ENCODE data around the gene MRPL34. TPM values are rescaled to one million over a fixed set of nuclear protein-coding genes. Genes with fewer than 3 reads are reported as not detected.
A peak's percentile ranks its signal among the peaks of the same experiment; 100 is the strongest.

The MRPL34 gene
- total RNA-seq, 2 donors from 2014 or later: 127 to 184 TPM

DNA sequence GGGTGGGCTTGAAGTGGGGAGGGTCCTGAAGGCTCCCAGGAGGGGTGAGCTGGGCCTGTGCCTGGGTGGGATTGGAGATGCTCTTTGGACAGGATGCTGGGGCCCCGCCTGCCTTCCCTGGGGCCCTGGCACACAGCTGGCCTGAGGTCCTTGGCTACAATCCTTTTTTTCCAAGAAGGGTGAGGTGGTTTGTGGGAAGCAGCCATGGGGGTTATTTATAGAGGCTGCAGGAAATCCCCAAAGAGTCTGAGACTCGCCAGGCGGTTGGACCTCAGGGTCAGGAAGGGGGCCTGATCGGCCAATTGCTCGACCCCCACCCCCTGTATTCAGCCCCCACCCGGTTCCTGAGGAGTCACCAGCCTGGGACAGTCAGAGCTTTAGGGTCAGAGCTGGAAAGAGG is 41.7 kb downstream of the MRPL34 start:
- H3K27ac ChIP-seq: peak overlapping the region; percentile 22
- H3K9me3 ChIP-seq: no peaks in the 10 kb centered on the region
- H3K4me1 ChIP-seq: no peaks in the 10 kb centered on the region
- intact Hi-C loops (cut with DNase I): no loop called here
- no peaks in the 10 kb centered on the region for H3K27me3 ChIP-seq
- H3K9ac ChIP-seq (ENCODE audit: low read depth in 2 of 2, low read length in 2 of 2): no peak overlapping the region
- DNase-seq: no peak
- TF ChIP-seq, protein P1, sequence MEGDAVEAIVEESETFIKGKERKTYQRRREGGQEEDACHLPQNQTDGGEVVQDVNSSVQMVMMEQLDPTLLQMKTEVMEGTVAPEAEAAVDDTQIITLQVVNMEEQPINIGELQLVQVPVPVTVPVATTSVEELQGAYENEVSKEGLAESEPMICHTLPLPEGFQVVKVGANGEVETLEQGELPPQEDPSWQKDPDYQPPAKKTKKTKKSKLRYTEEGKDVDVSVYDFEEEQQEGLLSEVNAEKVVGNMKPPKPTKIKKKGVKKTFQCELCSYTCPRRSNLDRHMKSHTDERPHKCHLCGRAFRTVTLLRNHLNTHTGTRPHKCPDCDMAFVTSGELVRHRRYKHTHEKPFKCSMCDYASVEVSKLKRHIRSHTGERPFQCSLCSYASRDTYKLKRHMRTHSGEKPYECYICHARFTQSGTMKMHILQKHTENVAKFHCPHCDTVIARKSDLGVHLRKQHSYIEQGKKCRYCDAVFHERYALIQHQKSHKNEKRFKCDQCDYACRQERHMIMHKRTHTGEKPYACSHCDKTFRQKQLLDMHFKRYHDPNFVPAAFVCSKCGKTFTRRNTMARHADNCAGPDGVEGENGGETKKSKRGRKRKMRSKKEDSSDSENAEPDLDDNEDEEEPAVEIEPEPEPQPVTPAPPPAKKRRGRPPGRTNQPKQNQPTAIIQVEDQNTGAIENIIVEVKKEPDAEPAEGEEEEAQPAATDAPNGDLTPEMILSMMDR (IDR thresholded peaks at IDR 0.05): no peak
- H3K36me3 ChIP-seq: no peaks in the 10 kb centered on the region
- H3K4me3 ChIP-seq: no peak overlapping the region

DNA sequence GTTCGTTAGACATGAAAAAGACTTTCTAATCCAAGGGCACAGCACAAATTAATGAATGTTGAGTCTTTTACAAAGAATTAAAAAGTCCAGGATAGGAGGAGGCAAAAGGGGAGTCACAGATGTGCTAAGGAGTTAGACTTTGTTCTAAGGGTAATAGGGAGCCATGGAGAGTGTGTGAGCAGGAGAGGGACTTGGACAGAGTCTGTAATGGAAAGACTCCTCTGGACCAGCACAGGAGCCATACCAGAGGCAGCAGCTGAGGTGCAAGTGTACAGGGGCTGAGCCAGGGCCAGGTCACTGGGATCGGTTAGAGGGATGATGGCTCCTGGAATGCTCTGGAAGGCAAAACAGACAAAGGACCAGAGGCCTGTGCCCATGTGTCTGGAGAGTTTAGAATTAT is 42.2 kb downstream of the MRPL34 start:
- intact Hi-C loops (cut with DNase I): no loop called here
- Histone ChIP-seq H3K4me3 (no peak overlapping the region), H3K27ac (no peak overlapping the region), H3K27me3 (no peaks in the 10 kb centered on the region), H3K36me3 (no peaks in the 10 kb centered on the region), H3K9me3 (no peaks in the 10 kb centered on the region), H3K9ac (ENCODE audit: low read depth in 2 of 2, low read length in 2 of 2) (no peak overlapping the region), H3K4me1 (no peaks in the 10 kb centered on the region)
- no peak for DNase-seq
- TF ChIP-seq, protein P1 (IDR thresholded peaks at IDR 0.05): no peak

DNA sequence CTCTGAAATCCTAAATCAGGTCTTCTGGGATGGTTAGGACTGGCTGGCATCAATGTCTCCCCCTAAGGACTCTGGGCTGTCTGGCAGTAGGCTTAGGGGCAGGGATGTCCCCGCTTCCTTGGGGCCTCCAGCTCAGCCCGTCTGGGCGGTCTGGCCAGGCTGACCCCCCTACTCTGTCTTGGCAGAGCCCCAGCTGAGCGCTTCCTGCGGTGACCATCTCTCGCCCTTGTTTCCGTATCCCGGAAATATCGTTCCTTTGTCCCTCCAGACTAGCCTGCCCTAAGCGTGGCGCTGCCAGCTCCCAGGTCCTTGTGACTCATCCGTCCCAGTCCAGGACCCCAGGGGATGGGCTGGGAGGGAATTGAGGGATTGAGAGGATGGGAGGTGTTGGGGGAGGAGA is 43.0 kb downstream of the MRPL34 start:
- H3K9ac ChIP-seq (ENCODE audit: low read depth in 2 of 2, low read length in 2 of 2): no peak overlapping the region
- no peaks in the 10 kb centered on the region for H3K9me3 ChIP-seq
- intact Hi-C loops (cut with DNase I): no loop called here
- no peaks in the 10 kb centered on the region for H3K27me3 ChIP-seq
- no peak overlapping the region for H3K27ac ChIP-seq
- no peaks in the 10 kb centered on the region for H3K36me3 ChIP-seq
- no peak overlapping the region for H3K4me3 ChIP-seq
- no peak for DNase-seq
- no peaks in the 10 kb centered on the region for H3K4me1 ChIP-seq
- TF ChIP-seq, protein P1 (IDR thresholded peaks at IDR 0.05): no peak

DNA sequence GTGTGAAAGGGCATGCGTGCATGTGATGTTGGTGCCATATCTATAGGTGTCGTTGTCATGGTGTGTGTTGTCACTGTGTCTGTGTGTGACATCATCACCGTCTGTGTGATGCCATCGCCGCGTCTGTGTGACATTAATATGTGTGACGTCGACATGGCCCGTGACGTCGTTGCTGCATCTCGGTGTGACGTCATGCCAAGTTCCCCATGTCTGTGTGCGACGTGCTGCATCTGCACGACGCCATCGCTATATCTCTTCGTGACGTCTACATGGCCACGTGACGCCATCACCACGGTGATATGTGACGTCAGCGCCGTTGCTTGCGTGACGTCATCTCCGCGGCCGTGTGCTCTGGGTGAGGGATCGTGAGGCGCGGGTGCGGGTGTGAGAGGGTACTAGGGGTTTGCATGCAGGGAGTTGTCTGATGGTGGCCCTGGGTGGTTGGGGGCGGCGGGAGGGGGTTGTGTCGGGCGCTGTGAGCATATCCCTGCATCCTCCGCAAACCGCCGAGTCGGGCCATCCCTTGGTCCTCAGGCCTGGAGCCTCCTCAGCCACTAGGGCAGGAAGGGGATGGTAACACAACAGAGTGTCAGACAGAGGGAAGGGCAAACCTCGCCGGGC is 46.3 kb downstream of the MRPL34 start:
- intact Hi-C loops (cut with DNase I): no loop called here

DNA sequence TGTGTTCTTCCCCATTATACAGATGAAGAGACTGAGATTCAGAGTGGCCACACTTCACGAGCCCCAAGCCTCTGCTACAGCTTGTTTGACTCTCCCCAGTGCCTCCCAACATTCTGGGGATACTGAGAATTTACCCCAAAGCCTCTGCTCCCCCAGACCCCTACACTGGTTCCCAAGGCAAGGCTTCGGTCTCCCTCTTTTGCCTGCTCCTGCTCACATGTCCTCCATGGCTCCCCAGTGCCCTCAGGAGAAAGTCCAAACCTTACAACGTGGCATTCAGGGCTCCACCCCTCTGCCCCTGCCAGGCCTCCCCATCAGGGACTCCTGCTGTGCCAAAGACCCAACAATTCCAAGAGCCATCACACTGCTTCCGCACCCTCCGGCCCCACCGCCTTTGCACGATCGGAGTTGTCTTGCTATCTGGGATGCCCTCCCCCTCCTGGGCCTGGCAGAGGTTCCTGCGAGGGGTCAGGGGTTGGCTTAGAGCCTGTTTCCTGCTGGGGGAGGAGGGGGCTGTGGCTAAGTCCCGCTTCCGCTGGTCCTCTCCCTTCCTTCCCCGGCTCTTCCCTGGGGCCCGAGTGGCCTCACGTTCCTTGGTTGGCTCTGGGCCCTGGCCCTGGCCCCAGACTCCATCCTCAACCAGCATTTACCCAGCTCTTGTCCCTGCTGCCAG is 47.1 kb downstream of the MRPL34 start:
- no peaks in the 10 kb centered on the region for H3K4me1 ChIP-seq
- DNase-seq: no peak
- H3K9ac ChIP-seq (ENCODE audit: low read depth in 2 of 2, low read length in 2 of 2): no peak overlapping the region
- H3K4me3 ChIP-seq: no peak overlapping the region
- no peaks in the 10 kb centered on the region for H3K9me3 ChIP-seq
- no peaks in the 10 kb centered on the region for H3K27me3 ChIP-seq
- intact Hi-C loops (cut with DNase I): no loop called here
- no peaks in the 10 kb centered on the region for H3K36me3 ChIP-seq
- TF ChIP-seq, protein P1 (IDR thresholded peaks at IDR 0.05): no peak
- no peak overlapping the region for H3K27ac ChIP-seq

More for the DNA sequence above, 46.3 kb downstream of the MRPL34 start:
- Histone ChIP-seq H3K27me3 (no peaks in the 10 kb centered on the region), H3K9ac (ENCODE audit: low read depth in 2 of 2, low read length in 2 of 2) (no peak overlapping the region), H3K4me1 (no peaks in the 10 kb centered on the region), H3K36me3 (no peaks in the 10 kb centered on the region), H3K4me3 (no peak overlapping the region), H3K27ac (no peak overlapping the region), H3K9me3 (no peaks in the 10 kb centered on the region)
- TF ChIP-seq, protein P1 (IDR thresholded peaks at IDR 0.05): no peak
- DNase-seq: no peak
